MM.1S (cell line): ENCODE results near the gene FAM107B.

ENCODE experiments used
- EZH2phosphoT487 ChIP-seq: fragments of 300-600 bp; sonication (generic); IDR thresholded peaks from 2 replicates; pipeline ENCODE4 v1.6.1; 2018; ENCODE audit warnings: antibody characterized with exemption, low read length
- TF ChIP-seq, protein P1 (sequence below): fragments of 300-600 bp; sonication (generic); IDR thresholded peaks from 2 replicates; pipeline ENCODE4 v1.5.1; 2016; ENCODE audit warnings: antibody characterized with exemption, low read length, mixed read lengths

- TF ChIP-seq, protein P1, sequence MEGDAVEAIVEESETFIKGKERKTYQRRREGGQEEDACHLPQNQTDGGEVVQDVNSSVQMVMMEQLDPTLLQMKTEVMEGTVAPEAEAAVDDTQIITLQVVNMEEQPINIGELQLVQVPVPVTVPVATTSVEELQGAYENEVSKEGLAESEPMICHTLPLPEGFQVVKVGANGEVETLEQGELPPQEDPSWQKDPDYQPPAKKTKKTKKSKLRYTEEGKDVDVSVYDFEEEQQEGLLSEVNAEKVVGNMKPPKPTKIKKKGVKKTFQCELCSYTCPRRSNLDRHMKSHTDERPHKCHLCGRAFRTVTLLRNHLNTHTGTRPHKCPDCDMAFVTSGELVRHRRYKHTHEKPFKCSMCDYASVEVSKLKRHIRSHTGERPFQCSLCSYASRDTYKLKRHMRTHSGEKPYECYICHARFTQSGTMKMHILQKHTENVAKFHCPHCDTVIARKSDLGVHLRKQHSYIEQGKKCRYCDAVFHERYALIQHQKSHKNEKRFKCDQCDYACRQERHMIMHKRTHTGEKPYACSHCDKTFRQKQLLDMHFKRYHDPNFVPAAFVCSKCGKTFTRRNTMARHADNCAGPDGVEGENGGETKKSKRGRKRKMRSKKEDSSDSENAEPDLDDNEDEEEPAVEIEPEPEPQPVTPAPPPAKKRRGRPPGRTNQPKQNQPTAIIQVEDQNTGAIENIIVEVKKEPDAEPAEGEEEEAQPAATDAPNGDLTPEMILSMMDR, result no peak
- TF ChIP-seq EZH2phosphoT487, result no peak
Measured at GRCh38 chr10:14684354-14684753, 90.3 kb downstream of the FAM107B start.
